Right renal pelvis (tissue), 4 donors: Measurements from ENCODE around the gene PLXDC1. TPM values are rescaled to one million over a fixed set of nuclear protein-coding genes. Genes with fewer than 3 reads are reported as not detected.

Source experiments
- DNase-seq, 4 donors: peaks; one replicate each; pipeline ENCODE4 v3.0.0-alpha.2; 2013; ENCODE audit warnings: low read depth in 4 of 4, low spot score in 3 of 4, missing footprints in 1 of 4
- polyA plus RNA-seq, 4 donors: library from polyadenylated mRNA; unstranded; fragments of 120-200 nt; gene quantifications; one replicate each; pipeline ENCODE4 v1.2.1, GENCODE V29; 2013; ENCODE audit not compliant: insufficient read length in 4 of 4

The PLXDC1 gene
- polyA plus RNA-seq, 4 donors: 5.4 to 7.5 (median 6.3) TPM

GRCh38 chr17:39099663-39100286, 51.7 kb downstream of the PLXDC1 start:
- DNase-seq: peak; percentile 61 to 81 (median 74)

GRCh38 chr17:39098588-39098987, 52.8 kb downstream of the PLXDC1 start:
- DNase-seq: no peak

- DNase-seq: no peak
Measured at GRCh38 chr17:39097537-39097936, 53.9 kb downstream of the PLXDC1 start.

DNA sequence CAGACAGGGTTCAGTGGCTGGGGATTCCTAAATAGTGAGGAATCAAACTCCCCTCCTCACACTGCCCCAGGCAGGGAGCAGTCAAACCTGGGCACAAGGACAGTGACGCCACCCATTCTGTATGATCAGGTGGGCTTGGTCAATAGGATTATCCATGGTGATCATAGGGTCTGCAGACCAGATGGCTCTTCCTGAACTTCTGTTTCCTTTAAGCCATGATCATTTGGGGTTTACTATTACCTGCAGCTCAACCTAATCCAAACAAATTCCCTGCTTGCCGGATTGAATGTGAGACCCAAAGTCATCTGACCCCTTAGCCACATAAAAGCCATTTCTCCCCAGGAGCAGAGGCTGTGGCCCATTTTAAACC, 54.3 kb downstream of the PLXDC1 start:
- DNase-seq: no peak

DNA sequence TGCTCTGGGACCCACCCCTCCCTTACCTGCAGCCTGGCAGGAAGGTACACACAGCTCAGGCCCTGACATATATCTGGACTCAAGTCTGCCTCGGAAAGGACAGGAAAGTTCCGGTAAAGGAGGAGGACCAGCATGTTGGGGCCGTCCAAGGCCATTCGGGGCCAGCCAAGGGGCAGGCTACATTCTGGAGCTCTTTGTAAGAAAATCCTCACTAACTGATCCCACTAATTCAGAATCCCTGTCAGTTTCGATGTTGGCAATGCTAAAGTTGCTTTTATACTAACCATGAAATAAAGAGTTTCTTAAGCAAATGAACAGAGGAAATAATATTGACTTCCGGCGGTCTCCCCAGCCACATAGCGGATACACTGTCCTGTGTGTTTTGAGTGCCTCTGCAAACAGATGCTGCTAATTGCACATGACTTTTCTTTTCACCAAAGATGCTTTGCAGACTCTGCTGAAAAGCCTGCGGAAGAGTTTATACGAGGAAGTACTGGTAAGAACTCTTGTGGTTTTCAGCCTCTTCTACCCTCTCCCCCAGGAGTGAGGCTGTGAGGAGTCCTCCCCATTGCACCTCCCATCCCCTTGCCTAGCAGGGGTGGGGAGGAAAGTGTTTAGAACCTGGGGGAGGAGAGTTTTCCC, 54.8 kb downstream of the PLXDC1 start:
- DNase-seq: no peak

DNA sequence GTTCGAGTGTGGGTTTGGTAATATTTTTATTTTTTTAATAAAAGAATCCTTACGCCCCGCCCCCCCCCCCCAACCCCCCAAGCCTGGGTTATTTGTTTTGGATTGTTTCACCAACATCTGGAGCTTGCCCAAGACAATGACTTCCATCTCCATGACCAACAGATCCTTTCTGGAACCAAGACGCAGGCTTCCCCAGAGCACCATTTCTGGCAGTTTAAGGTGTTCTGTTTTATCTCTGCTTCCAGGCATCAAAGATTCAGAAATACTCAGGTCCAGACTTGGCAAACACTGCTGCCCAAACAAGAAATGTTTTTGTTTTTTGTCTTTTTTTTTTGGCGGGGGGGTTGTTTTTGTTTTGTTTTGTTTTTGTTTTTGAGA, 56.1 kb downstream of the PLXDC1 start:
- no peak for DNase-seq

DNA sequence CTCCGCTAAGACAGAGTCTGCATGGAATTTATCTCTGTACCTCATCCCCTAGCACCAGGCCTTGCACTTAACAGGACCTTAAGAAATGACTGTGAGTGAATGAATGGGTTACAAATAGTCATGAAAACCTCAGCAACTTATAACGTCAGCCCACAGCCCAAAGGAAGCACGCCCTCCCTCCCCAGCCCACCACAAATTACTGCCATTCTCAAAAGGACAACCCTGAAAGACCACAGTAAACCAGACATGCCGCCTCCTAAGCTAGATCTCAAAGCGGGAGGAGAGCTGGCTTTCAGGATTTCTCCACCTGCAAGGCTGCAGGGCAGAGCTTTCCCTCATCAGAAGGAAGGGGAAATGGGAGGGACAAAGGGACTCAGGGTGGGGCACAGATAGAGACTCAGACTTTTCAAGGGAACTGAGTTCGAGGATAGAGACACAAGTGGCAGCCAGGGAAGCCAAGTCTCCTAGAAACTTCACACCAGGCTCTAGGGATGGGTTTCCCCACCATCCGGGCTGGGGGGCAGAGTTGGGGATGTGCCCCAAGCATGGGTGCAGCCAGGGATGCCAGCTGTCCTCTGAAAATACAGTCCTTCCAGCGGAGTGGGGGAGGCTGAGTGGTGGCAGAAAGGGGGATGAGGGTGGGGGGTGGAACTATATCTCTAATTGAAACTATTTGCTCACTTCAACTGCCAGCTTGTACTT, 56.7 kb downstream of the PLXDC1 start:
- no peak for DNase-seq

DNA sequence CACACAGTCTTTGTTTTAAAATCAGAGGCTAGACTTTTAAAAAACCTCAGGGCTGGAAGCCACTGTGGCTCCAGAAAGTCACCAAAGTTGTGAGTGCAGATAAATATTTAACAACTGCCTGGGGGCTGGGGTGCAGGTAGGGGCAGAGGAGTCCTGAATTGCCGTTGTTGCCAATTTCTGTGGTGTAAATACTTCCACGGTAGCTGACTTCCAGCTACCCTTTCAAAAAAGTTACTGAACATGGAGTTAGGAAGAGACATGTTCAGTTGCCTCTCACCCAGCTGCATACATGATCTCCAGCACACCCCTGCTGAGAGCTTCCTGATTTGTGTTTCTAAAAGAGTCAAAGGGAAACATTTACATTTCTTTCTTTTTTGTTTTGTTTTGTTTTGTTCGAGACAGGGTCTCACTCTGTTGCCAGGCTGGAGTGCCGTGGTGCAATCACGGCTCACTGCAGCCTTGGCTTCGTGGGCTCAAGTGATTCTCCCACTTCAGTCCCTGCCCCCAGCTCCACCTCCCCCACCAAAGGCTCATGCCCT, 58.7 kb downstream of the PLXDC1 start:
- DNase-seq: no peak

DNA sequence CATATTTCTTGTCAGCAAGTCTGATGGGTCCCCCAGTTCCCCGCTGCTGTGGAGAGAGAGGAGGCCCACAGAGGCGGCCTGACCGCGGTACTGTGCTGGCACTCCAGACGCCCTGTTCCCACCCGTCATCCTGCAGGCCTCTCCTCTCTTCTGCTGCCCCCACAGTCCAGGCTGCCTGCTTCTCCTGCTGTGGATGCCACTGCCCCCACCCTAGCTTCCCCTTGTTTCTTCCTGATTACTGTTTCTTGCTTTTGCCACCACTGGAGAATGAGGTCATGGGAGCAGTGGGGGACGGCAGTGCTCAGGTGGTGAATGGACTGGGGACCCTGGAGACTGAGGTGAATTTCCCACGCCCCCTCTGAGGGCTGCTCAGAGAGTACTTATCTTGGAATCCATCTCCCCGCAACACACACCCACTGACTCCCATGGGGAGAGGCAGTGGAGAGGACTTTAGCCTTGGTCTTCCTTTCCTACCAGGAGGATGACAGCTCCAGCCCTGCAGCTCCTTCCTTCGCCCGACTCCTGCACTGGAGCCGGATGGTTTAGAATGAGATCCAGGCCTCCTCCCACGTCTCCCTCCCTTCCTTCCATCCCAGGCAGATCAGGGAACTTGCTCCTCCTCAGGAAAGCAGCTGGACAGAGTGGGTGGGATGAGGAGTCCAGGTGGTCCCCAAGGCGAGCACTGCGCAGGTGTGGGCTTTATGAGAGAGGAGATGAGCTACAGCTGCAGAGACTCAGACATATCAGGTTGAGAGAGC, 60.4 kb downstream of the PLXDC1 start:
- DNase-seq: no peak

- DNase-seq: no peak
Measured at GRCh38 chr17:39090400-39090799, 61.0 kb downstream of the PLXDC1 start.

- DNase-seq: no peak
Measured at GRCh38 chr17:39084558-39084957, 66.9 kb downstream of the PLXDC1 start.

DNA sequence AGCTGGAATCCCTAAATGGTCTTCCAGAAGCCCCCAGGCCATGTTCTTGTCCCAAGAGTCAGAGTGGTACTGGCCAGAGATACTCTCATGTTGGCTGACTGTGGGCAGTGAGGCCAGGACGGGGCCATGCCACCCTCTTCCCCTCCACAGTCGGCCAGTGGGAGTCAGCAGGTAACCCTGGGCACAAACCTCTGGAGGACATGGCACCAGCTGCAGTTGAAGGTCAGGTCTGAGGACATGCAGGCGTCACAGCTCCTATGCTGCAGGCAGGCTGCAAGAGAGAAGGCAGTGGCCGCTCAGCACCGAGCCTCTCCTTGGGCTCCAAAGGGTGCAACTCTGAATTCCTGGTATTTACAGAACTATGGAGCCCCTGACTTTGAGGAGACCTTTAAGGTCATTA, 68.2 kb downstream of the PLXDC1 start:
- DNase-seq: no peak

DNA sequence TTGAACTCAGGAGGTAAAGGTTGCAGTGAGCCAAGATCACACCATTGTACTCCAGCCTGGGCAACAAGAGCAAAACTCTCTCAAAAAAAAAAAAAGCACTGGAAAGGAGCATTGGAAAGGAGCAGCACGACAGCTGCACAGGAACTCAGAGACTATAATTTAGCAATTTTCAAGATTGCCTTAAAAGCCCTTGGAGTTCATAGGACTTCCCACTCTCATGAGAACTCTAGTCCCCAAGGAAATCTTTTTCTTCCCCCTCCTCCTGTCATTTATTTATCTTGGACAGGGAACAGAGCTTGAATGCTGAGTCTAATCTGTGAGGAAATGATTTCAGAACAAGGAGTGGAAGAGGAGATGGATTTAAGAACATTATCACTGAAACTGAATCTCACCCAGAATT, 69.0 kb downstream of the PLXDC1 start:
- peak in 3 of 4 donors; percentile 49 to 59 (median 52) for DNase-seq

DNA sequence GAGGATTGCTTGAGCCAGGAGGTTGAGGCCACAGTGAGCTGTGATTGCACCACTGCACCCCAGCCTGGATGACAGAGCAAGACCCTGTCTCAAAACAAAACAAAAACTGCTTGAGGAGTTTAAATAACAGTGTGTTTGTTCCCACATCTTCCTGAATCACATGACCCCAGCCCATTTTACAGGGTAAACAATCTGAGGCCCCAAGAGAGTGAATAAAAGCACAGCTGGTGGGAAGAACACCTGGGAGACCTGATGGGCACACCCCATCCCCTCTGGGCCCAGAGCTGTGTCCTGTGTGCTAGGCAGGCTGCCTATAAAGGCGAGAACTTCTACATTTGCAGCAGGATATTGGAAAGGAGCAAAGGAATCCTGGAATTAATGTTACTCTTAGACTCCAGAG, 69.6 kb downstream of the PLXDC1 start:
- DNase-seq: no peak

DNA sequence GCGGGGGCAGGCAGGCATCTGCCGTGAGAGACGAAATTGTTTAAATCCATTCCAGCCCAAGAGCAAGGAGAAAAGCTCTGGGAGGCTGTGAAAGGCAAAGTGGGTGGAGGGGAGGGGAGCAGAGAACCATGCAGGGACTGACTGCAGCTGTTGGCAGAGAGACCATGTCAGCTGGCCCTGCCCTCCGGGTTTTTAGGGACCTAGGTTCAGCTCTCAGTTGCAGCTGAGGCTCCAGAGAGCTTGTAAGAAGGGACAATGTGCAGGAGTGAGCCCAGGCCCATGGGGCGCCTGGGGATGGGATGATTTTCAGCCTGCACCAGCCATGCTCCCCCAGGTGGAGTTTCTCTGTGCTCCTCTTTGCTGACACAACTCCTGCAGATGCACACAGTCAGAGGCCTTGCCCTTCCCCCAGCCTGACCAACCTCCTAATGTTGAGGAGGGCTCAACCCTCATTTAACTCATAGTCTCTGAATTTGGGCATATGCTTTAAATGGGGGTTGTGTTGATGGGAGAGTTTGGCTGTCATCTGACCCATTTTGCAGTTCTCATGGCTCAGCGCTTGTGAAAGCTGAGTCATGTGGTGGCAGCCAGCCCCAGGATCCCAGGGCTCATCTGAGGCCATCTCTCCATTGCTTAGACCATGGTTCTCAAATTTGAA, 70.9 kb downstream of the PLXDC1 start:
- DNase-seq: no peak

DNA sequence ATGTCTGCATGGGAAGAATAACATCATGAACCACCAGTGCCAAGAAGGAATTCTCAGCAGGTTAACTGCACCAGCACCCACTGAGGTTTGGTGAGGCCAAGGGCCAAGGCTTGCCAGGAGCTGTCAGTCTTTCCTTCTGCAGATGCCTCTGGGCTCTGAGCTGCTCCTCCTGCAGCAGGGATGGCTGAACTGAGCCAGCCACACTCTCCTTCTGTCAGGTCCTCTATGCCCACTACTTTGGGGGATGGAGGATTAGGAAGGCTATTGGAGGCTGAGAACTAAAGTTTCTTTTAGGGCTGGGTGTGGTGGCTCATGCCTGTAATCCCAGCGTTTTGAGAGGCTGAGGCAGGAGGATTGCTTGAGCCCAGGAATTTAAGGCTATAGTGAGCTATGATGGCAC, 71.6 kb downstream of the PLXDC1 start:
- no peak for DNase-seq

DNA sequence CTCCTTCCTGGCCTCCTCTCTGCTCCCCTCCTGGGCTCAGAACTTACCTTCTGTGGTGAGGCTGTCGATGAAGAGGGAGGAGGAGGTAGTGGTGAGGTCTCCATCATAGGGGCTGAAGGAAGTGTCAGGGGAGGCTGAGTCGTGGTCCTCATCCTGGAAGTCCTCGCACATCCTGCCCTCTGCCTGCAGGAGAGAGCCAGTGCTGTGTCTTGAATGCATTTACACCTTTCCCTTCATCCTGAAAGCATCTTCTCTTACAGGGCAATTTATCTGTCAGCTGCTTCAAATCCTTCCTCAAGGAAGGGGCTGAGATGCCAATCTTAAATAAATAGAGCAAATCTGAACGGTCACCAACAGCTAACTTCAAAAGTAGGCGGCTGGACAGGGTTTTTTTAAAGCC, 73.6 kb downstream of the PLXDC1 start:
- DNase-seq: no peak

GRCh38 chr17:39077252-39077651, 74.2 kb downstream of the PLXDC1 start:
- no peak for DNase-seq

GRCh38 chr17:39074676-39075075, 76.8 kb downstream of the PLXDC1 start:
- DNase-seq: no peak

- DNase-seq: no peak
Measured at GRCh38 chr17:39073916-39074315, 77.5 kb downstream of the PLXDC1 start.

- DNase-seq: no peak
Measured at GRCh38 chr17:39073353-39073752, 78.1 kb downstream of the PLXDC1 start.
